ENCODE results near the gene GMPS.

Gene GMPS

DNA sequence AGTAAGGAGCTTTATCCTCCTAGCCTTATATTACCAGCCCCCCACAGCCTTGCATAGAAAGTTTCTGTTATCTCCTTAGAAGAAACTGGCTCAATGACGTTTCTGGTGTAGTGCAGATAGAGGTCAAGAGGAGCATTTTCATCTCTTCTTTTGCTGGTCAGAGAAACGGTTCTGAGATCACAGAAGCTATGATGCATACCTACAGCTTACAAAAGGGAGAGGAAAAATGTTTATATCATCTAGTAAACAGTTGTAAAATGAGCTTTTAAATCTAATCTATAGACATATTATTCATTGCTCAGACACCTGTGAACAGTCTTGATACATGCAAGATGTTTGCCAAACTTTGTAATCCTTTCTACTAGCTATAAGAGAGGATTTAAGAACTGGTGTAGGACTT is 68.0 kb downstream of the GMPS start:
- DNase-seq (ENCODE audit: low read depth), result no peak
- no peak overlapping the region for H3K4me3 ChIP-seq (ENCODE audit: control insufficient read depth, low read depth, low read length)
- TF ChIP-seq, protein P1, sequence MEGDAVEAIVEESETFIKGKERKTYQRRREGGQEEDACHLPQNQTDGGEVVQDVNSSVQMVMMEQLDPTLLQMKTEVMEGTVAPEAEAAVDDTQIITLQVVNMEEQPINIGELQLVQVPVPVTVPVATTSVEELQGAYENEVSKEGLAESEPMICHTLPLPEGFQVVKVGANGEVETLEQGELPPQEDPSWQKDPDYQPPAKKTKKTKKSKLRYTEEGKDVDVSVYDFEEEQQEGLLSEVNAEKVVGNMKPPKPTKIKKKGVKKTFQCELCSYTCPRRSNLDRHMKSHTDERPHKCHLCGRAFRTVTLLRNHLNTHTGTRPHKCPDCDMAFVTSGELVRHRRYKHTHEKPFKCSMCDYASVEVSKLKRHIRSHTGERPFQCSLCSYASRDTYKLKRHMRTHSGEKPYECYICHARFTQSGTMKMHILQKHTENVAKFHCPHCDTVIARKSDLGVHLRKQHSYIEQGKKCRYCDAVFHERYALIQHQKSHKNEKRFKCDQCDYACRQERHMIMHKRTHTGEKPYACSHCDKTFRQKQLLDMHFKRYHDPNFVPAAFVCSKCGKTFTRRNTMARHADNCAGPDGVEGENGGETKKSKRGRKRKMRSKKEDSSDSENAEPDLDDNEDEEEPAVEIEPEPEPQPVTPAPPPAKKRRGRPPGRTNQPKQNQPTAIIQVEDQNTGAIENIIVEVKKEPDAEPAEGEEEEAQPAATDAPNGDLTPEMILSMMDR (IDR thresholded peaks at IDR 0.05; ENCODE audit: control insufficient read depth, insufficient read depth, low read depth, low read length, missing control alignments), result no peak

GRCh38 chr3:155941354-155941753 is 70.9 kb downstream of the GMPS start:
- no peak for DNase-seq (ENCODE audit: low read depth)
- TF ChIP-seq, protein P1 (IDR thresholded peaks at IDR 0.05; ENCODE audit: control insufficient read depth, insufficient read depth, low read depth, low read length, missing control alignments), result no peak
- no peak overlapping the region for H3K4me3 ChIP-seq (ENCODE audit: control insufficient read depth, low read depth, low read length)

GRCh38 chr3:155944081-155944480 is 73.6 kb downstream of the GMPS start:
- TF ChIP-seq, protein P1 (IDR thresholded peaks at IDR 0.05; ENCODE audit: control insufficient read depth, insufficient read depth, low read depth, low read length, missing control alignments), result no peak
- no peak overlapping the region for H3K4me3 ChIP-seq (ENCODE audit: control insufficient read depth, low read depth, low read length)
- DNase-seq (ENCODE audit: low read depth), result no peak

- DNase-seq (ENCODE audit: low read depth), result peak; percentile 59
- TF ChIP-seq, protein P1 (IDR thresholded peaks at IDR 0.05; ENCODE audit: control insufficient read depth, insufficient read depth, low read depth, low read length, missing control alignments), result no peak
- no peak overlapping the region for H3K4me3 ChIP-seq (ENCODE audit: control insufficient read depth, low read depth, low read length)
Measured at GRCh38 chr3:155946178-155946577, 75.7 kb downstream of the GMPS start.

DNA sequence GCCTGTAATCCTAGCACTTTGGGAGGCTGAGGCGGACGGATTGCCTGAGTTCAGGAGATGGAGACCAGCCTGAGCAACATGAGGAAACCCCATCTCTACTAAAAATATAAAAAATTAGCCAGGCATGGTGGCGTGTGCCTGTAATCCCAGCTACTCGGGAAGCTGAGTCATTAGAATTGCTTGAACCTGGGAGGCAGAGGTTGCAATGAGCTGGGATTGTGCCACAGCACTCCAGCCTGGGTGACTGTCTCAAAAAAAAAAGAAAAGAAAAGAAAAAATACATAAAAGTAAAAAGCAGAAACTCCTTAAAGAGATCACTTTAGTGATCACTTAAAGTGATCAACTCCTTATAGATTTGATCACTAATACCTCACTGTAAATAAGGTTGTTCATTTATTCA is 78.0 kb downstream of the GMPS start:
- no peak for DNase-seq (ENCODE audit: low read depth)
- H3K4me3 ChIP-seq (ENCODE audit: control insufficient read depth, low read depth, low read length), result no peak overlapping the region
- TF ChIP-seq, protein P1 (IDR thresholded peaks at IDR 0.05; ENCODE audit: control insufficient read depth, insufficient read depth, low read depth, low read length, missing control alignments), result no peak

DNA sequence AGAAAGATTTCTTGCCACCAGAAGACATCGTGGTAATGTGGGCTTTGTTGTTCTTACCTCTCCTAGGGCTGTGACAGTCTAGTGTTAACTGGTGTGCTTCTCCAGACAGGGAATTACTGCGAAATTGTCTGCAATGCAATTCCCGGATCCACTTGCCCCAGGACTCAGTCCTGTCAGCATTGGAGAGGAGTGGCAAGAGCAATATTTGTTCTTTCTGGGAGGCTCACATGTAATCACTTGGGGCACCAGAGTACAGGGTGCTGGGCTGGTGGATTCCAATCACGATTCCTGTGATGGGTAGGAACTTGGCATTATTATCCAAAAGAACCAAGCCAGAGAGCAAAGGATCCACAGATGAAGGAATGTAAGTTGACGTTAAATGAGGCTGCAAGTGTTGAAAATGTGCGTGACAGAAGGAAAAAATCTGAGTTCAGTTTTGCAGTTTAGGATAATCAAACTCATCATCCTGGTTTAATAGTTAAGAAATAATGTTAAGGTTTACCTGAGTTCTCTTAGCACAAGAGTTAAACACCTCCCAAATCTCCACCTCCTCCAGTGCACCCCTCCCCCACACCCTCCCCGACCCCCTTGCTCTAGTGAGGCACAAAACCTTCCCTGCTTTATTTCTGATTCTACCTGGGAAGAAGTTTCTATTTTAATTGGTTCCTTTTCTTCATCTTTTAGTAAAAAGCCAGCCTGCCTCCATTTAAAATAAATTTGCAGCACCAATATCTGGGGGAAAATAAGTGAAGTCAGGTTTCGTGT is 79.2 kb downstream of the GMPS start:
- no peak overlapping the region for H3K4me3 ChIP-seq (ENCODE audit: control insufficient read depth, low read depth, low read length)
- DNase-seq (ENCODE audit: low read depth), result no peak
- TF ChIP-seq, protein P1 (IDR thresholded peaks at IDR 0.05; ENCODE audit: control insufficient read depth, insufficient read depth, low read depth, low read length, missing control alignments), result no peak

Measured in AG09309 (cell line).